HG03432 (cell line): Measurements from ENCODE around the gene CEP78.
A peak's percentile ranks its signal among the peaks of the same experiment; 100 is the strongest.
"Not testable (repeated sequence)": the region's sequence is repeated elsewhere in the genome, so short reads cannot be mapped to it uniquely, and the experiment has no call there.

ENCODE experiments used
- ATAC-seq: cut with Tn5 transposase; IDR thresholded peaks from one replicate; pipeline ENCODE4 v1.9.1; 2021; ENCODE audit warnings: mild to moderate bottlenecking, moderate library complexity; ENCODE audit not compliant: unreplicated experiment

CEP78 gene

GRCh38 chr9:78280982-78281668 lies 45.2 kb downstream of the CEP78 start:
- no peak for ATAC-seq

GRCh38 chr9:78284181-78284580 lies 48.3 kb downstream of the CEP78 start:
- not testable (repeated sequence) for ATAC-seq

GRCh38 chr9:78286125-78286524 lies 50.2 kb downstream of the CEP78 start:
- ATAC-seq = no peak

- ATAC-seq = no peak
These were observed 51.1 kb downstream of the CEP78 start for GRCh38 chr9:78286946-78287388.

GRCh38 chr9:78288214-78288892 lies 52.5 kb downstream of the CEP78 start:
- ATAC-seq = no peak

- ATAC-seq = no peak
These were observed 53.6 kb downstream of the CEP78 start for GRCh38 chr9:78289474-78289873.

GRCh38 chr9:78291240-78291925 lies 55.5 kb downstream of the CEP78 start:
- ATAC-seq = no peak

GRCh38 chr9:78292026-78292425 lies 56.2 kb downstream of the CEP78 start:
- ATAC-seq = no peak

- no peak for ATAC-seq
These were observed 57.0 kb downstream of the CEP78 start for GRCh38 chr9:78292716-78293497.

- no peak for ATAC-seq
These were observed 58.7 kb downstream of the CEP78 start for GRCh38 chr9:78294290-78295176.

GRCh38 chr9:78295177-78295575 lies 59.3 kb downstream of the CEP78 start:
- ATAC-seq = no peak

GRCh38 chr9:78295731-78296130 lies 59.9 kb downstream of the CEP78 start:
- no peak for ATAC-seq

- no peak for ATAC-seq
These were observed 60.5 kb downstream of the CEP78 start for GRCh38 chr9:78296201-78296892.

GRCh38 chr9:78296893-78297671 lies 61.2 kb downstream of the CEP78 start, which contains the start of gene PSAT1:
Gene PSAT1 (plus strand): TSS chr9:78297125. CDS start chr9:78297211, 86 bp downstream.
- peak; percentile 97 for ATAC-seq

- ATAC-seq = no peak
These were observed 61.7 kb downstream of the CEP78 start for GRCh38 chr9:78297672-78297961.

- ATAC-seq = no peak
These were observed 62.3 kb downstream of the CEP78 start for GRCh38 chr9:78298046-78298765.

- ATAC-seq = no peak
These were observed 64.3 kb downstream of the CEP78 start for GRCh38 chr9:78300209-78300608.

GRCh38 chr9:78301466-78301865 lies 65.6 kb downstream of the CEP78 start:
- ATAC-seq = no peak
